Hepatocyte (in vitro differentiated cells): Measurements from ENCODE around the gene FBXO9. TPM values are rescaled to one million over a fixed set of nuclear protein-coding genes. Genes with fewer than 3 reads are reported as not detected.

Experiments used
- DNase-seq: peaks from one replicate; pipeline ENCODE4 v3.0.0-alpha.2; 2016; ENCODE audit warnings: low spot score
- H2AFZ ChIP-seq: fragments of 200-600 bp; sonication (generic); 2 replicates; pipeline ENCODE4 v1.6.0; 2016; ENCODE audit warnings: antibody characterized with exemption, mild to moderate bottlenecking
- H3K27ac ChIP-seq: fragments of 200-600 bp; sonication (generic); 2 replicates; pipeline ENCODE4 v1.5.1; 2016; ENCODE audit warnings: mild to moderate bottlenecking
- H3K27me3 ChIP-seq: fragments of 200-600 bp; sonication (generic); 2 replicates; pipeline ENCODE4 v1.6.1; 2016
- H3K36me3 ChIP-seq: fragments of 200-600 bp; sonication (generic); replicated peaks from 2 replicates; pipeline ENCODE4 v1.5.1; 2016; ENCODE audit warnings: low read depth; ENCODE audit not compliant: insufficient read depth
- H3K4me1 ChIP-seq: fragments of 200-600 bp; sonication (generic); 2 replicates; pipeline ENCODE4 v1.5.1; 2016; ENCODE audit warnings: mild to moderate bottlenecking, moderate library complexity; ENCODE audit not compliant: insufficient read depth
- H3K4me2 ChIP-seq: fragments of 200-600 bp; sonication (generic); 2 replicates; pipeline ENCODE4 v1.6.0; 2016
- H3K4me3 ChIP-seq: fragments of 200-600 bp; sonication (generic); 2 replicates; pipeline ENCODE4 v1.5.1; 2016; ENCODE audit warnings: mild to moderate bottlenecking
- H3K79me2 ChIP-seq: fragments of 200-600 bp; sonication (generic); 2 replicates; pipeline ENCODE4 v1.6.0; 2017; ENCODE audit warnings: mild to moderate bottlenecking
- H3K9me2 ChIP-seq: fragments of 200-600 bp; sonication (generic); replicated peaks from 2 replicates; pipeline ENCODE4 v1.6.0; 2017; ENCODE audit warnings: mild to moderate bottlenecking; ENCODE audit not compliant: insufficient read depth
- H3K9me3 ChIP-seq: fragments of 200-600 bp; sonication (generic); 2 replicates; pipeline ENCODE4 v1.5.1; 2016; ENCODE audit warnings: low read depth, mild to moderate bottlenecking
- H4K20me1 ChIP-seq: fragments of 200-600 bp; sonication (generic); 2 replicates; pipeline ENCODE4 v1.6.0; 2016; ENCODE audit warnings: mild to moderate bottlenecking; ENCODE audit not compliant: insufficient read depth, poor library complexity, severe bottlenecking
- EZH2 ChIP-seq: fragments of 200-600 bp; sonication (generic); IDR thresholded peaks from 2 replicates; pipeline ENCODE4 v1.6.1; 2016; ENCODE audit warnings: antibody characterized with exemption, mild to moderate bottlenecking, borderline replicate concordance
- EZH2phosphoT487 ChIP-seq: fragments of 200-600 bp; sonication (generic); IDR thresholded peaks from one replicate; pipeline ENCODE4 v1.6.1; 2018; ENCODE audit warnings: antibody characterized with exemption, mild to moderate bottlenecking, low read depth, moderate library complexity; ENCODE audit not compliant: unreplicated experiment, severe bottlenecking
- WGBS: methylation state at CpG from one replicate; pipeline ENCODE4 v1.1.6; 2016; ENCODE audit warnings: low lambda C conversion rate; ENCODE audit errors: missing lambda C conversion rate; 5-methylcytosine and 5-hydroxymethylcytosine counted together
- polyA plus RNA-seq: library from polyadenylated mRNA; unstranded; fragments of >200 nt; fragmentation: Nextera tagmentation; extraction: Ambion mirVana; gene quantifications from 2 replicates; pipeline ENCODE4 v1.2.1, GENCODE V29; 2016
- total RNA-seq: library from RNA; depleted of rRNA; stranded (reverse); fragments of >200 nt; gene quantifications from 2 replicates; pipeline ENCODE4 v1.2.3, GENCODE V29; 2014
- TF ChIP-seq, protein P1 (sequence below): fragments of 200-600 bp; sonication (generic); IDR thresholded peaks from 2 replicates; pipeline ENCODE4 v1.5.1; 2016; ENCODE audit warnings: antibody characterized with exemption, mild to moderate bottlenecking; ENCODE audit not compliant: poor library complexity

The FBXO9 gene
- total and polyA plus RNA-seq, 2 experiments from 2014 or later: 33.3 to 79.8 TPM

DNA sequence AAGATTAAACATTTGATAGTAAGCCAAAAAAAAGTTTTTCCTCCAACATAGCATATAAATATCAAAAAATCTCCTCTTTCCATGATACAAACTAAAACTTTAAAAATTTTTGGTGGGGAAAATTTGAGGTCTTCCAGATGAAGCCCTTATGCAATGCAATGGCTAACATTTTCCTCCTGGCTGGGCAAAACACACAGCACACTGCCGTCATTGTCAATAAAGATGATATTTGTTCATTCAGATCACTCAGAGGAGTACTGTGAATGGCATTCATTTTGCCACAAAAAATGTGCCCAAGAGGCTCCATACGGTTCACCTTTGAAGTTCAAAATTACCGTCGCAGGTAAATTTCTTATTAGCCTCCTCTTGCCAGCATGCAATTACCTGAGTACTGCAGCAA, 33.9 kb upstream of the FBXO9 start:
- no peak overlapping the region for H2AFZ ChIP-seq
- no peaks in the 10 kb centered on the region for H3K36me3 ChIP-seq
- H3K79me2 ChIP-seq: no peaks in the 10 kb centered on the region
- H3K4me3 ChIP-seq: no peak overlapping the region
- no peaks in the 10 kb centered on the region for H3K4me1 ChIP-seq
- no peaks in the 10 kb centered on the region for H4K20me1 ChIP-seq
- H3K9me3 ChIP-seq: no peaks in the 10 kb centered on the region
- no peak for DNase-seq
- no peaks in the 10 kb centered on the region for H3K27me3 ChIP-seq
- no peak overlapping the region for H3K27ac ChIP-seq
- WGBS: 96% methylated on average over 4 of the region's 4 CpGs
- TF ChIP-seq EZH2: no peak
- TF ChIP-seq, protein P1, sequence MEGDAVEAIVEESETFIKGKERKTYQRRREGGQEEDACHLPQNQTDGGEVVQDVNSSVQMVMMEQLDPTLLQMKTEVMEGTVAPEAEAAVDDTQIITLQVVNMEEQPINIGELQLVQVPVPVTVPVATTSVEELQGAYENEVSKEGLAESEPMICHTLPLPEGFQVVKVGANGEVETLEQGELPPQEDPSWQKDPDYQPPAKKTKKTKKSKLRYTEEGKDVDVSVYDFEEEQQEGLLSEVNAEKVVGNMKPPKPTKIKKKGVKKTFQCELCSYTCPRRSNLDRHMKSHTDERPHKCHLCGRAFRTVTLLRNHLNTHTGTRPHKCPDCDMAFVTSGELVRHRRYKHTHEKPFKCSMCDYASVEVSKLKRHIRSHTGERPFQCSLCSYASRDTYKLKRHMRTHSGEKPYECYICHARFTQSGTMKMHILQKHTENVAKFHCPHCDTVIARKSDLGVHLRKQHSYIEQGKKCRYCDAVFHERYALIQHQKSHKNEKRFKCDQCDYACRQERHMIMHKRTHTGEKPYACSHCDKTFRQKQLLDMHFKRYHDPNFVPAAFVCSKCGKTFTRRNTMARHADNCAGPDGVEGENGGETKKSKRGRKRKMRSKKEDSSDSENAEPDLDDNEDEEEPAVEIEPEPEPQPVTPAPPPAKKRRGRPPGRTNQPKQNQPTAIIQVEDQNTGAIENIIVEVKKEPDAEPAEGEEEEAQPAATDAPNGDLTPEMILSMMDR: no peak
- no peak for TF ChIP-seq EZH2phosphoT487
- H3K4me2 ChIP-seq: no peak overlapping the region
- no peaks in the 10 kb centered on the region for H3K9me2 ChIP-seq

DNA sequence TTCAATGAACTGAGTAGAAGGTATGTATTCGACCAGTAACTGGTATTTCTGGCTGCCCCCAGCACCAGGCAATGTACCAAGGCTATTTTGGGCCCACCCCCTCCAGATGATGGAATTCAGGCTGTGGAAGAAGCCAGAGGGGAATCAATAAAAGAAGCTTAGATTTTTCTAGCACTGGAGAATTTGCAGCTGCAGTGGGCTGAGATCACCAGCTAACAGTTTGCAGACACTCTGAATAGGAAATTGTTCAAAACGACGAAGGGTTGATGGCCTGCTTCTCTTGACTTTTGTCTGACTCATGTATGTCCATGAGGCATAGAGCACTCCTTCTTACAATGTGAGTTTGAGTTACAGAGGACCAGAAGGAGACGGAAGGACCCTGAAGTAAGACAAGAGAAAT, 32.4 kb upstream of the FBXO9 start:
- DNase-seq: no peak
- 93% methylated on average over 4 of the region's 4 CpGs for WGBS
- H3K79me2 ChIP-seq: peaks cover under 1% of the 10 kb centered on the region
- H3K4me3 ChIP-seq: no peak overlapping the region
- H3K9me3 ChIP-seq: no peaks in the 10 kb centered on the region
- no peak overlapping the region for H2AFZ ChIP-seq
- no peak overlapping the region for H3K4me2 ChIP-seq
- no peaks in the 10 kb centered on the region for H3K9me2 ChIP-seq
- no peak overlapping the region for H3K27ac ChIP-seq
- no peaks in the 10 kb centered on the region for H3K36me3 ChIP-seq
- TF ChIP-seq EZH2phosphoT487 (no peak), EZH2 (no peak)
- TF ChIP-seq, protein P1: no peak
- H3K4me1 ChIP-seq: no peaks in the 10 kb centered on the region
- H3K27me3 ChIP-seq: no peaks in the 10 kb centered on the region
- H4K20me1 ChIP-seq: no peaks in the 10 kb centered on the region

DNA sequence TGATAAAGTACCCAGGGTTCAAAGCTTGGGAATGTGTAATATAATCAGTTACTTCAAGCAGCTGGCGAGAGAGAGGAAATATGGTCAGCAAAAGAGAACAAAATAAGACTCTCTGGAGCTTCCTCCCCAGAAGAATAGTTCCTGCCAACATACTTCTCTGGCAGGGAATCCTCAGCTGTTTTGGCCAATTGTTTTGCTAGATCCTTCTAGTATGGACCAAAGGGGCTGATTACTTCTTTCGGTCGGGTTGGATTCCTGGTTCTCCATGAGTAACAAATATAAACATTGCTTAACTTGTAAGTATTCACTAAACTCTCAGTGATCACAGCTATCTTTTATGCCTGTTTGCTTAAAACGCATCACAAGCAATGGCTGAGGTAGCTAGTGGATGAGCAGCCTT, 31.4 kb upstream of the FBXO9 start:
- H3K79me2 ChIP-seq: peaks cover 4% of the 10 kb centered on the region
- no peaks in the 10 kb centered on the region for H4K20me1 ChIP-seq
- H3K4me2 ChIP-seq: no peak overlapping the region
- no peaks in the 10 kb centered on the region for H3K27me3 ChIP-seq
- TF ChIP-seq EZH2 (no peak), EZH2phosphoT487 (no peak)
- TF ChIP-seq, protein P1: no peak
- H3K36me3 ChIP-seq: no peaks in the 10 kb centered on the region
- peak overlapping the region; percentile 12 for H3K27ac ChIP-seq
- no peaks in the 10 kb centered on the region for H3K9me2 ChIP-seq
- WGBS: 79% methylated on average over 4 of the region's 4 CpGs
- H3K4me3 ChIP-seq: no peak overlapping the region
- no peak overlapping the region for H2AFZ ChIP-seq
- H3K9me3 ChIP-seq: no peaks in the 10 kb centered on the region
- DNase-seq: no peak
- no peaks in the 10 kb centered on the region for H3K4me1 ChIP-seq
